ENCODE results near the gene BMS1.

The BMS1 gene

GRCh38 chr10:42874713-42875387, 92.3 kb downstream of the BMS1 start:
- Histone ChIP-seq H3F3A (ENCODE audit: insufficient read depth) (no peaks in the 10 kb centered on the region), H3K9ac (ENCODE audit: low read length) (no peak overlapping the region), H3K4me2 (ENCODE audit: low read depth, low read length, poor library complexity, severe bottlenecking) (no peak overlapping the region), H4K20me1 (ENCODE audit: low read depth, low read length) (no peaks in the 10 kb centered on the region), H3K4me3 (ENCODE audit: insufficient read depth, low read length, poor library complexity, severe bottlenecking) (no peak overlapping the region), H3K9me3 (ENCODE audit: insufficient read depth, low read length) (no peaks in the 10 kb centered on the region), H3K27me3 (ENCODE audit: low read length) (no peaks in the 10 kb centered on the region), H3K36me3 (ENCODE audit: low read length) (no peaks in the 10 kb centered on the region), H3K27ac (ENCODE audit: low read depth, low read length) (no peak overlapping the region), H3K79me2 (ENCODE audit: insufficient read depth, low read length) (no peaks in the 10 kb centered on the region), H2AFZ (ENCODE audit: low read depth, low read length, severe bottlenecking) (no peak overlapping the region), H3K9me2 (replicated peaks; ENCODE audit: insufficient read depth, low read length) (no peaks in the 10 kb centered on the region)
- TF ChIP-seq CTCF (IDR thresholded peaks at IDR 0.05; ENCODE audit: insufficient read depth, low read length, poor library complexity, severe bottlenecking) (no peak), EZH2phosphoT487 (conservative IDR thresholded peaks at IDR 0.05; ENCODE audit: low read length) (no peak)

- TF ChIP-seq EZH2phosphoT487 (conservative IDR thresholded peaks at IDR 0.05; ENCODE audit: low read length): no peak
- TF ChIP-seq CTCF (IDR thresholded peaks at IDR 0.05; ENCODE audit: insufficient read depth, low read length, poor library complexity, severe bottlenecking): no peak
- Histone ChIP-seq H3K4me2 (ENCODE audit: low read depth, low read length, poor library complexity, severe bottlenecking) (no peak overlapping the region), H3K9ac (ENCODE audit: low read length) (no peak overlapping the region), H4K20me1 (ENCODE audit: low read depth, low read length) (no peaks in the 10 kb centered on the region), H3K9me2 (replicated peaks; ENCODE audit: insufficient read depth, low read length) (no peaks in the 10 kb centered on the region), H3K27ac (ENCODE audit: low read depth, low read length) (no peak overlapping the region), H3K9me3 (ENCODE audit: insufficient read depth, low read length) (no peaks in the 10 kb centered on the region), H3K79me2 (ENCODE audit: insufficient read depth, low read length) (no peaks in the 10 kb centered on the region), H3K36me3 (ENCODE audit: low read length) (no peaks in the 10 kb centered on the region), H3K27me3 (ENCODE audit: low read length) (no peaks in the 10 kb centered on the region), H3K4me3 (ENCODE audit: insufficient read depth, low read length, poor library complexity, severe bottlenecking) (no peak overlapping the region), H3F3A (ENCODE audit: insufficient read depth) (no peaks in the 10 kb centered on the region), H2AFZ (ENCODE audit: low read depth, low read length, severe bottlenecking) (no peak overlapping the region)
Observed at GRCh38 chr10:42875388-42875755, 92.8 kb downstream of the BMS1 start.

GRCh38 chr10:42875798-42876341, 93.3 kb downstream of the BMS1 start:
- no peak overlapping the region for H2AFZ ChIP-seq (ENCODE audit: low read depth, low read length, severe bottlenecking)
- H4K20me1 ChIP-seq (ENCODE audit: low read depth, low read length): no peaks in the 10 kb centered on the region
- no peaks in the 10 kb centered on the region for H3K9me3 ChIP-seq (ENCODE audit: insufficient read depth, low read length)
- no peaks in the 10 kb centered on the region for H3F3A ChIP-seq (ENCODE audit: insufficient read depth)
- H3K79me2 ChIP-seq (ENCODE audit: insufficient read depth, low read length): no peaks in the 10 kb centered on the region
- H3K9ac ChIP-seq (ENCODE audit: low read length): no peak overlapping the region
- H3K4me3 ChIP-seq (ENCODE audit: insufficient read depth, low read length, poor library complexity, severe bottlenecking): no peak overlapping the region
- H3K9me2 ChIP-seq (replicated peaks; ENCODE audit: insufficient read depth, low read length): no peaks in the 10 kb centered on the region
- H3K36me3 ChIP-seq (ENCODE audit: low read length): no peaks in the 10 kb centered on the region
- no peak for TF ChIP-seq EZH2phosphoT487 (conservative IDR thresholded peaks at IDR 0.05; ENCODE audit: low read length)
- TF ChIP-seq CTCF (IDR thresholded peaks at IDR 0.05; ENCODE audit: insufficient read depth, low read length, poor library complexity, severe bottlenecking): no peak
- no peaks in the 10 kb centered on the region for H3K27me3 ChIP-seq (ENCODE audit: low read length)
- H3K4me2 ChIP-seq (ENCODE audit: low read depth, low read length, poor library complexity, severe bottlenecking): no peak overlapping the region
- no peak overlapping the region for H3K27ac ChIP-seq (ENCODE audit: low read depth, low read length)

All from SU-DHL-6 (cell line).